Measurements from ENCODE around the gene PTPN6.
"Not testable (repeated sequence)": the region's sequence is repeated elsewhere in the genome, so short reads cannot be mapped to it uniquely, and the experiment has no call there.

The PTPN6 gene

GRCh38 chr12:6950811-6951540 is at the start of gene PTPN6:
Gene PTPN6, plus strand, starts transcription at chr12:6951356. Its CDS starts 157 bp downstream, at chr12:6951513.
- DNase-seq (ENCODE audit: low spot score), result peak; percentile 70

- DNase-seq (ENCODE audit: low spot score), result no peak
These were observed 48.7 kb upstream of the PTPN6 start for GRCh38 chr12:6902448-6902847.

GRCh38 chr12:6903722-6904121 is 47.4 kb upstream of the PTPN6 start:
- DNase-seq (ENCODE audit: low spot score), result no peak

- peak; percentile 98 for DNase-seq (ENCODE audit: low spot score)
These were observed 46.6 kb upstream of the PTPN6 start, which contains the start of gene LRRC23 for GRCh38 chr12:6904280-6905276. Gene LRRC23, plus strand, starts transcription at chr12:6904822. Its CDS starts 812 bp downstream, at chr12:6905634.

- DNase-seq (ENCODE audit: low spot score), result no peak
These were observed 45.6 kb upstream of the PTPN6 start for GRCh38 chr12:6905414-6906040.

GRCh38 chr12:6908141-6908540 is 43.0 kb upstream of the PTPN6 start:
- DNase-seq (ENCODE audit: low spot score), result not testable (repeated sequence)

- no peak for DNase-seq (ENCODE audit: low spot score)
These were observed 41.6 kb upstream of the PTPN6 start for GRCh38 chr12:6909421-6910145.

GRCh38 chr12:6912164-6912935 is 38.8 kb upstream of the PTPN6 start:
- DNase-seq (ENCODE audit: low spot score), result no peak

- peak; percentile 71 for DNase-seq (ENCODE audit: low spot score)
These were observed 36.8 kb upstream of the PTPN6 start, which contains the start of gene ENO2 for GRCh38 chr12:6914246-6914946. Gene ENO2, plus strand, starts transcription at chr12:6914580. Its CDS starts 1,253 bp downstream, at chr12:6915833.

GRCh38 chr12:6914947-6915788 is 36.0 kb upstream of the PTPN6 start:
- no peak for DNase-seq (ENCODE audit: low spot score)

GRCh38 chr12:6915789-6916285 is 35.3 kb upstream of the PTPN6 start:
- DNase-seq (ENCODE audit: low spot score), result no peak

- DNase-seq (ENCODE audit: low spot score), result no peak
These were observed 34.5 kb upstream of the PTPN6 start for GRCh38 chr12:6916426-6917200.

GRCh38 chr12:6917491-6918231 is 33.5 kb upstream of the PTPN6 start:
- no peak for DNase-seq (ENCODE audit: low spot score)

GRCh38 chr12:6919588-6919987 is 31.6 kb upstream of the PTPN6 start:
- DNase-seq (ENCODE audit: low spot score), result no peak

GRCh38 chr12:6921539-6921938 is 29.6 kb upstream of the PTPN6 start:
- no peak for DNase-seq (ENCODE audit: low spot score)

GRCh38 chr12:6921996-6922946 is 28.9 kb upstream of the PTPN6 start:
- DNase-seq (ENCODE audit: low spot score), result no peak
